ENCODE results near the gene PPP1R36. TPM values are rescaled to one million over a fixed set of nuclear protein-coding genes. Genes with fewer than 3 reads are reported as not detected.
A peak's percentile ranks its signal among the peaks of the same experiment; 100 is the strongest.

PPP1R36 gene
- total and polyA plus RNA-seq, 2 experiments from 2014 or later: 0.23 TPM; not detected in 1

- Histone ChIP-seq H3K9me2 (replicated peaks; ENCODE audit: insufficient read depth) (no peaks in the 10 kb centered on the region), H4K20me1 (ENCODE audit: insufficient read depth, poor library complexity, severe bottlenecking) (no peaks in the 10 kb centered on the region), H2AFZ (no peak overlapping the region), H3K27ac (peak overlapping the region; percentile 32), H3K4me3 (no peak overlapping the region), H3K79me2 (no peaks in the 10 kb centered on the region), H3K27me3 (no peaks in the 10 kb centered on the region), H3K36me3 (replicated peaks; ENCODE audit: insufficient read depth, low read depth) (no peaks in the 10 kb centered on the region), H3K9me3 (ENCODE audit: low read depth) (no peaks in the 10 kb centered on the region), H3K4me2 (peak overlapping the region; percentile 17), H3K4me1 (ENCODE audit: insufficient read depth) (peaks cover 16% of the 10 kb centered on the region)
- DNase-seq (ENCODE audit: low spot score): no peak
- WGBS (ENCODE audit: low lambda C conversion rate, missing lambda C conversion rate): 58% methylated on average over 2 of the region's 2 CpGs
- TF ChIP-seq EZH2phosphoT487 (IDR thresholded peaks at IDR 0.05; ENCODE audit: low read depth, severe bottlenecking, unreplicated experiment) (no peak), EZH2 (IDR thresholded peaks at IDR 0.05; ENCODE audit: borderline replicate concordance) (no peak), CTCF (IDR thresholded peaks at IDR 0.05; ENCODE audit: poor library complexity) (no peak)
Observed at GRCh38 chr14:64636980-64637429, 87.2 kb downstream of the PPP1R36 start.

GRCh38 chr14:64637735-64638473, 88.1 kb downstream of the PPP1R36 start:
- H3K4me1 ChIP-seq (ENCODE audit: insufficient read depth): peaks cover 16% of the 10 kb centered on the region
- H3K9me2 ChIP-seq (replicated peaks; ENCODE audit: insufficient read depth): no peaks in the 10 kb centered on the region
- H3K9me3 ChIP-seq (ENCODE audit: low read depth): no peaks in the 10 kb centered on the region
- H3K27ac ChIP-seq: peak overlapping the region; percentile 32
- H3K27me3 ChIP-seq: no peaks in the 10 kb centered on the region
- no peaks in the 10 kb centered on the region for H3K36me3 ChIP-seq (replicated peaks; ENCODE audit: insufficient read depth, low read depth)
- no peaks in the 10 kb centered on the region for H4K20me1 ChIP-seq (ENCODE audit: insufficient read depth, poor library complexity, severe bottlenecking)
- WGBS (ENCODE audit: low lambda C conversion rate, missing lambda C conversion rate): 65% methylated on average over 9 of the region's 9 CpGs
- no peak overlapping the region for H3K4me3 ChIP-seq
- peak overlapping the region; percentile 40 for H3K4me2 ChIP-seq
- no peak for TF ChIP-seq CTCF (IDR thresholded peaks at IDR 0.05; ENCODE audit: poor library complexity)
- TF ChIP-seq EZH2 (IDR thresholded peaks at IDR 0.05; ENCODE audit: borderline replicate concordance): no peak
- TF ChIP-seq EZH2phosphoT487 (IDR thresholded peaks at IDR 0.05; ENCODE audit: low read depth, severe bottlenecking, unreplicated experiment): no peak
- no peaks in the 10 kb centered on the region for H3K79me2 ChIP-seq
- H2AFZ ChIP-seq: no peak overlapping the region
- DNase-seq (ENCODE audit: low spot score): no peak

- Histone ChIP-seq H3K36me3 (replicated peaks; ENCODE audit: insufficient read depth, low read depth) (no peaks in the 10 kb centered on the region), H3K4me3 (no peak overlapping the region), H3K79me2 (no peaks in the 10 kb centered on the region), H3K4me2 (no peak overlapping the region), H2AFZ (no peak overlapping the region), H3K9me2 (replicated peaks; ENCODE audit: insufficient read depth) (no peaks in the 10 kb centered on the region), H4K20me1 (ENCODE audit: insufficient read depth, poor library complexity, severe bottlenecking) (no peaks in the 10 kb centered on the region), H3K27ac (peak overlapping the region; percentile 13), H3K9me3 (ENCODE audit: low read depth) (no peaks in the 10 kb centered on the region), H3K4me1 (ENCODE audit: insufficient read depth) (peaks cover 16% of the 10 kb centered on the region), H3K27me3 (no peaks in the 10 kb centered on the region)
- TF ChIP-seq EZH2 (IDR thresholded peaks at IDR 0.05; ENCODE audit: borderline replicate concordance) (no peak), EZH2phosphoT487 (IDR thresholded peaks at IDR 0.05; ENCODE audit: low read depth, severe bottlenecking, unreplicated experiment) (no peak), CTCF (IDR thresholded peaks at IDR 0.05; ENCODE audit: poor library complexity) (no peak)
- 77% methylated on average over 2 of the region's 2 CpGs for WGBS (ENCODE audit: low lambda C conversion rate, missing lambda C conversion rate)
- no peak for DNase-seq (ENCODE audit: low spot score)
Observed at GRCh38 chr14:64638625-64639024, 88.9 kb downstream of the PPP1R36 start.

Small RNA genes lying within 50 kb of the gene (small RNA-seq; reads per million reads assigned to genes)
- not detected for gene AL049869.4

Other genes with a start within 250 kb of the PPP1R36 start
- 19.5 and 29.5 TPM in 2 replicates for gene MTHFD1, start 161.6 kb upstream of the PPP1R36 start, total RNA-seq
- gene MTHFD1, start 161.6 kb upstream of the PPP1R36 start, polyA plus RNA-seq: 24.4 and 31.9 TPM in 2 replicates
- 7.8 and 9.4 TPM in 2 replicates for gene AKAP5, start 84.5 kb upstream of the PPP1R36 start, total RNA-seq
- gene AKAP5, start 84.5 kb upstream of the PPP1R36 start, polyA plus RNA-seq: 0.60 and 1.4 TPM in 2 replicates
- gene ZBTB25, start 46.1 kb upstream of the PPP1R36 start, total RNA-seq: 7.2 and 8.4 TPM in 2 replicates
- gene ZBTB25, start 46.1 kb upstream of the PPP1R36 start, polyA plus RNA-seq: 7.0 and 8.4 TPM in 2 replicates
- 60.4 and 65.3 TPM in 2 replicates for gene ZBTB1, start 45.2 kb upstream of the PPP1R36 start, total RNA-seq
- gene ZBTB1, start 45.2 kb upstream of the PPP1R36 start, polyA plus RNA-seq: 23.6 and 30.3 TPM in 2 replicates
- 0.93 and 3.3 TPM in 2 replicates for gene HSPA2, start 9.2 kb upstream of the PPP1R36 start, total RNA-seq
- 2.9 and 5.0 TPM in 2 replicates for gene HSPA2, start 9.2 kb upstream of the PPP1R36 start, polyA plus RNA-seq
- 41.8 and 54.2 TPM in 2 replicates for gene PLEKHG3, start 154.5 kb downstream of the PPP1R36 start, total RNA-seq
- gene PLEKHG3, start 154.5 kb downstream of the PPP1R36 start, polyA plus RNA-seq: 37.1 and 42.7 TPM in 2 replicates